Hepatocyte (in vitro differentiated cells): Measurements from ENCODE around the gene PLEKHJ1. TPM values are rescaled to one million over a fixed set of nuclear protein-coding genes. Genes with fewer than 3 reads are reported as not detected.

Experiments
- DNase-seq: peaks from one replicate; pipeline ENCODE4 v3.0.0-alpha.2; 2016; ENCODE audit warnings: low spot score
- H2AFZ ChIP-seq: fragments of 200-600 bp; sonication (generic); 2 replicates; pipeline ENCODE4 v1.6.0; 2016; ENCODE audit warnings: antibody characterized with exemption, mild to moderate bottlenecking
- H3K27ac ChIP-seq: fragments of 200-600 bp; sonication (generic); 2 replicates; pipeline ENCODE4 v1.5.1; 2016; ENCODE audit warnings: mild to moderate bottlenecking
- H3K27me3 ChIP-seq: fragments of 200-600 bp; sonication (generic); 2 replicates; pipeline ENCODE4 v1.6.1; 2016
- H3K36me3 ChIP-seq: fragments of 200-600 bp; sonication (generic); replicated peaks from 2 replicates; pipeline ENCODE4 v1.5.1; 2016; ENCODE audit warnings: low read depth; ENCODE audit not compliant: insufficient read depth
- H3K4me1 ChIP-seq: fragments of 200-600 bp; sonication (generic); 2 replicates; pipeline ENCODE4 v1.5.1; 2016; ENCODE audit warnings: mild to moderate bottlenecking, moderate library complexity; ENCODE audit not compliant: insufficient read depth
- H3K4me2 ChIP-seq: fragments of 200-600 bp; sonication (generic); 2 replicates; pipeline ENCODE4 v1.6.0; 2016
- H3K4me3 ChIP-seq: fragments of 200-600 bp; sonication (generic); 2 replicates; pipeline ENCODE4 v1.5.1; 2016; ENCODE audit warnings: mild to moderate bottlenecking
- H3K79me2 ChIP-seq: fragments of 200-600 bp; sonication (generic); 2 replicates; pipeline ENCODE4 v1.6.0; 2017; ENCODE audit warnings: mild to moderate bottlenecking
- H3K9me2 ChIP-seq: fragments of 200-600 bp; sonication (generic); replicated peaks from 2 replicates; pipeline ENCODE4 v1.6.0; 2017; ENCODE audit warnings: mild to moderate bottlenecking; ENCODE audit not compliant: insufficient read depth
- H3K9me3 ChIP-seq: fragments of 200-600 bp; sonication (generic); 2 replicates; pipeline ENCODE4 v1.5.1; 2016; ENCODE audit warnings: low read depth, mild to moderate bottlenecking
- H4K20me1 ChIP-seq: fragments of 200-600 bp; sonication (generic); 2 replicates; pipeline ENCODE4 v1.6.0; 2016; ENCODE audit warnings: mild to moderate bottlenecking; ENCODE audit not compliant: insufficient read depth, poor library complexity, severe bottlenecking
- CTCF ChIP-seq: fragments of 200-600 bp; sonication (generic); IDR thresholded peaks from 2 replicates; pipeline ENCODE4 v1.5.1; 2016; ENCODE audit warnings: antibody characterized with exemption, mild to moderate bottlenecking; ENCODE audit not compliant: poor library complexity
- EZH2 ChIP-seq: fragments of 200-600 bp; sonication (generic); IDR thresholded peaks from 2 replicates; pipeline ENCODE4 v1.6.1; 2016; ENCODE audit warnings: antibody characterized with exemption, mild to moderate bottlenecking, borderline replicate concordance
- EZH2phosphoT487 ChIP-seq: fragments of 200-600 bp; sonication (generic); IDR thresholded peaks from one replicate; pipeline ENCODE4 v1.6.1; 2018; ENCODE audit warnings: antibody characterized with exemption, mild to moderate bottlenecking, low read depth, moderate library complexity; ENCODE audit not compliant: unreplicated experiment, severe bottlenecking
- WGBS: methylation state at CpG from one replicate; pipeline ENCODE4 v1.1.6; 2016; ENCODE audit warnings: low lambda C conversion rate; ENCODE audit errors: missing lambda C conversion rate; 5-methylcytosine and 5-hydroxymethylcytosine counted together
- polyA plus RNA-seq: library from polyadenylated mRNA; unstranded; fragments of >200 nt; fragmentation: Nextera tagmentation; extraction: Ambion mirVana; gene quantifications from 2 replicates; pipeline ENCODE4 v1.2.1, GENCODE V29; 2016
- total RNA-seq: library from RNA; depleted of rRNA; stranded (reverse); fragments of >200 nt; gene quantifications from 2 replicates; pipeline ENCODE4 v1.2.3, GENCODE V29; 2014

Gene PLEKHJ1
- total and polyA plus RNA-seq, 2 experiments from 2014 or later = 165 to 190 TPM

GRCh38 chr19:2191456-2192310 is 44.4 kb downstream of the PLEKHJ1 start:
- H2AFZ ChIP-seq = no peak overlapping the region
- peaks cover 7% of the 10 kb centered on the region for H3K4me1 ChIP-seq
- H4K20me1 ChIP-seq = no peaks in the 10 kb centered on the region
- no peak overlapping the region for H3K4me2 ChIP-seq
- TF ChIP-seq EZH2phosphoT487 = no peak
- TF ChIP-seq CTCF = no peak
- no peak for TF ChIP-seq EZH2
- no peaks in the 10 kb centered on the region for H3K9me3 ChIP-seq
- peaks cover 28% of the 10 kb centered on the region for H3K79me2 ChIP-seq
- peak overlapping the region; percentile 55 for H3K27ac ChIP-seq
- 83% methylated on average over 23 of the region's 32 CpGs for WGBS
- H3K9me2 ChIP-seq = no peaks in the 10 kb centered on the region
- DNase-seq = peak; percentile 40
- no peaks in the 10 kb centered on the region for H3K27me3 ChIP-seq
- H3K4me3 ChIP-seq = no peak overlapping the region
- no peaks in the 10 kb centered on the region for H3K36me3 ChIP-seq

GRCh38 chr19:2190848-2191455 is 45.2 kb downstream of the PLEKHJ1 start:
- Histone ChIP-seq H3K27me3 (no peaks in the 10 kb centered on the region), H3K9me3 (no peaks in the 10 kb centered on the region), H3K79me2 (peaks cover 23% of the 10 kb centered on the region), H2AFZ (no peak overlapping the region), H3K4me1 (peaks cover 11% of the 10 kb centered on the region), H3K4me2 (no peak overlapping the region), H3K4me3 (no peak overlapping the region), H4K20me1 (no peaks in the 10 kb centered on the region), H3K27ac (peak overlapping the region; percentile 55), H3K9me2 (no peaks in the 10 kb centered on the region), H3K36me3 (no peaks in the 10 kb centered on the region)
- WGBS = 96% methylated on average over 35 of the region's 37 CpGs
- no peak for DNase-seq
- TF ChIP-seq CTCF (no peak), EZH2phosphoT487 (no peak)

- no peak for TF ChIP-seq EZH2
- no peak for TF ChIP-seq EZH2phosphoT487
- TF ChIP-seq CTCF = no peak
- Histone ChIP-seq H3K4me2 (no peak overlapping the region), H2AFZ (no peak overlapping the region), H3K9me3 (no peaks in the 10 kb centered on the region), H3K4me1 (peaks cover 16% of the 10 kb centered on the region), H3K27me3 (no peaks in the 10 kb centered on the region), H4K20me1 (peaks cover 10% of the 10 kb centered on the region), H3K9me2 (no peaks in the 10 kb centered on the region), H3K4me3 (no peak overlapping the region), H3K79me2 (peaks cover 33% of the 10 kb centered on the region), H3K36me3 (no peaks in the 10 kb centered on the region), H3K27ac (no peak overlapping the region)
- 96% methylated on average over 4 of the region's 16 CpGs for WGBS
- DNase-seq = no peak
Measured at GRCh38 chr19:2189880-2190279, 46.2 kb downstream of the PLEKHJ1 start.
